IMR-90 (cell line): ENCODE data around the gene HIC2.

Experiments
- CHD1 ChIP-seq: IDR thresholded peaks from 2 replicates; pipeline ENCODE4 v1.6.1; 2012; ENCODE audit warnings: low read depth, low read length, improper control_type of control experiment
- POLR2A ChIP-seq: IDR thresholded peaks from 2 replicates; pipeline ENCODE4 v1.6.1; 2012; ENCODE audit warnings: mild to moderate bottlenecking, low read depth, low read length
- RAD21 ChIP-seq: IDR thresholded peaks from 2 replicates; pipeline ENCODE4 v1.6.1; 2012; ENCODE audit warnings: low read length, improper control_type of control experiment
- TF ChIP-seq, protein P1 (sequence below): fragments of 150-350 bp; IDR thresholded peaks from 2 replicates; pipeline ENCODE4 v1.6.1; 2017; ENCODE audit warnings: mild to moderate bottlenecking, antibody characterized with exemption, low read length, low read depth
- TF ChIP-seq, protein P2 (sequence below): conservative IDR thresholded peaks from 2 replicates; pipeline ENCODE4 v1.5.1; 2012; ENCODE audit warnings: mild to moderate bottlenecking, low read depth, low read length, improper control_type of control experiment

DNA sequence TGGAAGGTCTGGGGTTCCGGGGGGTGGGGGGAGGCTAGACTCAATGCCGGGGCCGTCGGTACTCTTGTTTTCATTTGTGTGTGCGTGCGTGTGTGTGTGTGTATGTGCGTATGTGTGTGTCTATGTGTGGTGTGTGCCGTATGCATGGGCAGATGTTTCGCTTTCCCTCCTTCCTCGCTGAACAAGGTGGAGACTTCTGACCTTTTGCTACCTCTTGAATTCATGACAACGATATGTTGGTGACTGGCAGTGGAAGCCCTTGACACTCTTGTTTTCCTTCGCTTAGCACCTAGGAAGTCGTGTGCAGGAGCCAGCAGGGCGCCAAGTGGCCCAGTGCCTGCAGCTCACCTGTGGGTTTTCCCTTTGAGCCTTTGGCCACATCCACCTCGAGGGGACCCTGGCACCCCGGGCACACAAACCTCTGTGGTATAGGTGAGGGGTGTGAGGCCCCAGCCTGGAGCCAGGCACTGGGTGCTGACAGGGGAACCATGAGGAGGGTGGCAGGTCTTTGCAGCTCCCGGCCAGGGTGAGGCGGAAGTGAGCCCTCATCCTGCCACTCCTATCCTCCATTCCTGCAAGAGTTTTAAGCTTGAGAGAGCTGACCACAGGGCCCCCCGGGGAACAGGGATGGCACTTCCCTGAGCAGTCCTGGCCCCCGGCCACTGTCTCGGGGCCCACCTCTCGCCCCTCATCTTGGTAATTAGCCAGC lies 30.7 kb downstream of the HIC2 start:
- TF ChIP-seq, protein P1, sequence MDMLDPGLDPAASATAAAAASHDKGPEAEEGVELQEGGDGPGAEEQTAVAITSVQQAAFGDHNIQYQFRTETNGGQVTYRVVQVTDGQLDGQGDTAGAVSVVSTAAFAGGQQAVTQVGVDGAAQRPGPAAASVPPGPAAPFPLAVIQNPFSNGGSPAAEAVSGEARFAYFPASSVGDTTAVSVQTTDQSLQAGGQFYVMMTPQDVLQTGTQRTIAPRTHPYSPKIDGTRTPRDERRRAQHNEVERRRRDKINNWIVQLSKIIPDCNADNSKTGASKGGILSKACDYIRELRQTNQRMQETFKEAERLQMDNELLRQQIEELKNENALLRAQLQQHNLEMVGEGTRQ = no peak
- TF ChIP-seq, protein P2, sequence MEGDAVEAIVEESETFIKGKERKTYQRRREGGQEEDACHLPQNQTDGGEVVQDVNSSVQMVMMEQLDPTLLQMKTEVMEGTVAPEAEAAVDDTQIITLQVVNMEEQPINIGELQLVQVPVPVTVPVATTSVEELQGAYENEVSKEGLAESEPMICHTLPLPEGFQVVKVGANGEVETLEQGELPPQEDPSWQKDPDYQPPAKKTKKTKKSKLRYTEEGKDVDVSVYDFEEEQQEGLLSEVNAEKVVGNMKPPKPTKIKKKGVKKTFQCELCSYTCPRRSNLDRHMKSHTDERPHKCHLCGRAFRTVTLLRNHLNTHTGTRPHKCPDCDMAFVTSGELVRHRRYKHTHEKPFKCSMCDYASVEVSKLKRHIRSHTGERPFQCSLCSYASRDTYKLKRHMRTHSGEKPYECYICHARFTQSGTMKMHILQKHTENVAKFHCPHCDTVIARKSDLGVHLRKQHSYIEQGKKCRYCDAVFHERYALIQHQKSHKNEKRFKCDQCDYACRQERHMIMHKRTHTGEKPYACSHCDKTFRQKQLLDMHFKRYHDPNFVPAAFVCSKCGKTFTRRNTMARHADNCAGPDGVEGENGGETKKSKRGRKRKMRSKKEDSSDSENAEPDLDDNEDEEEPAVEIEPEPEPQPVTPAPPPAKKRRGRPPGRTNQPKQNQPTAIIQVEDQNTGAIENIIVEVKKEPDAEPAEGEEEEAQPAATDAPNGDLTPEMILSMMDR = no peak
- TF ChIP-seq POLR2A (no peak), RAD21 (no peak), CHD1 (no peak)
